Effector CD8-positive, alpha-beta T cell (primary cell): ENCODE measurements around the gene MARCHF9.
A peak's percentile ranks its signal among the peaks of the same experiment; 100 is the strongest.

Source experiments
- DNase-seq: peaks from one replicate; lab custom pipeline; 2025; lab: John Stamatoyannopoulos, UW

Gene MARCHF9

GRCh38 chr12:57753756-57754337 lies 1.1 kb upstream of the MARCHF9 start:
- no peak for DNase-seq

DNA sequence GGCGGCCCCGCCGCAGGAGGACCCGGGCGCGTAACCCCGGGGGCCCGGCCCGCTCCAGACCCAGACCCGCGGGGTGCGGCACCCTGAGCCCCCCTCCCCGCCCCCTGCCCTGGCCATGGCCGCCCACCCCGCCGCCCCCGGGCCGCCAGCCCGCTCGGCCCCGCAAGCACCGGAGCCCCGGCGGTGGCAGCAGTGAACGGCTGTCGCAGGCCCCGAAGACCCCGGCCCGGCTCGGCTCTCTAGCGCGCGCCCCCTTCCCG lies 221 bp downstream of the MARCHF9 start:
- no peak for DNase-seq

GRCh38 chr12:57755454-57756372 lies 810 bp downstream of the MARCHF9 start:
- peak; percentile 14 for DNase-seq

GRCh38 chr12:57756406-57757341 lies 1.8 kb downstream of the MARCHF9 start:
- peak; percentile 46 for DNase-seq

DNA sequence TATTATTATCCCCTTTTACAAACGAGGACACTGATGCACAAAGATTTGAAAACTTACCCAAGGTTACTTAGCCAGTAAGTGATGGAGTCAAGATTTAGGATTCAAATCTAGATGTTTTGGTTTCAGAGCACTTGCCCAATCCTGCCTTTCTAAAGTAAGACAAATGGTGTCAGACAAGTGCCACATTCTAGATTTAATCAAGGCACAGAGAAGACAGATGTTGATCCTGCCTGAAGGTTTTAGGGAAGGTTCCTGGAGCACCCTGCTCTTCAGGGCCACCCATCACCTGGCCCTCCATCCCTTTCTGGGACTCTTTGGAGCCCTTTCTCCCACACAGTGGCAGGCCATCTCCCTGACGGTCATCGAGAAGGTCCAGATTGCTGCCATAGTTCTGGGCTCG lies 2.9 kb downstream of the MARCHF9 start:
- no peak for DNase-seq

DNA sequence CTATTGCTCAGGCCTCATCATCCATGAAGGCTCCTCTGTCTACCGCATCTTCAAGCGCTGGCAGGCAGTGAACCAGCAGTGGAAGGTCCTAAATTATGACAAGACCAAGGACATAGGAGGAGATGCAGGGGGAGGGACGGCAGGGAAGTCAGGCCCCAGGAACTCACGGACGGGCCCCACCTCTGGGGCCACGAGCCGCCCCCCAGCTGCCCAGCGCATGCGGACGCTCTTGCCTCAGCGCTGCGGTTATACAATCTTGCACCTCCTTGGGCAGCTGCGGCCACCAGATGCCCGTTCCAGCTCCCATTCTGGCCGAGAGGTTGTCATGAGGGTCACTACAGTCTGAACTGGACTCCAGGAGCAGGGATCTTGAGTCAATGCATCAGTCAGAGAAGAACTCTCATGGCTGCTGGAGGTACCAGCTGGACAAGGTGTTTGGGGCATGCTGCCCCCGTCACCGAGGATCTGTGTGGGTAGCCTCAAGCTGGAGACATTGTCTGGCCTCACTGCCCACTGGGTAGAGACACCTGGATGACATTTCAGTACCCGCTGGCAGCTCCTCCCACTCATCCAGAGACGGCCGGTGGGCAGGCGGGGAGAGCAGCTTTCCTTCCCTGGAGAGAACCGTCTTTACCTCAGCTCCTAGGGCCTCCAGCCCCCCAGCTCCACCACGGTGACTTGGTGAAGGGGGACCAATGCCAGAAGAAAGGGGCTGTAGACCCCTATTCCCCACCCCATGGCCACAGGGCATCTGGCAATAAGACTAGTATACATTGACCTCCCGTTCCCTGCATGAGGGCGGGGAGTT lies 3.9 kb downstream of the MARCHF9 start:
- no peak for DNase-seq

DNA sequence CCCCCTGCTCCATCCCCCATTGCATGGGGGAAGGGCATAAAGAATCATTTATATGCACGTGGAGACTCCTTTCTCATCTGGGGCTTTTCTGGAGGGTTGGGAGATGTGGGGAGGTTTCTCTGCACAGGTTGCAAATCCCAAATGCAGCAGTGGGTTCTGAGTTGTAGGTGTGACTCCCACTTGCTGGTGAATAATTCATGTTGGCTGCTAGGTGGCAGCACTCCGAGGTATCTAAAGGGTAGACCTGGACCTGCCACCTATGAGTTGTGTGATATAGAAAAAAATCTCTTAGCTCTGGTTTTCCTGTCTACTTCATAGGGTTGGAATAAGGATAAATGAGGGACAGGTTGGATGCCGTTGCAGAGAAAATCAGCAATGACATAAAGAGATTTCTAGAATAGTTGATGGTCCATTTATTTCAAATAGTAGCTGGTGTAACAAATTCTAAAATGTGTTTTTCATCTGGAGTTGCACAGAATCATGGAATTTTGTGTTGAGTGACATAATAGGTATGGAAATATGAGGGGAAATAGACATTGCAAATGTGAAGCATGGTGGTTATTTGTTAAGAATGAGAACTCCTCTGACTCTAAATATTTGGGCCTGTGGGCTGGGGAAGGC lies 4.6 kb downstream of the MARCHF9 start:
- no peak for DNase-seq

GRCh38 chr12:57760347-57760982 lies 5.6 kb downstream of the MARCHF9 start:
- no peak for DNase-seq

- DNase-seq = no peak
Observed at GRCh38 chr12:57761391-57761998, 6.6 kb downstream of the MARCHF9 start.

DNA sequence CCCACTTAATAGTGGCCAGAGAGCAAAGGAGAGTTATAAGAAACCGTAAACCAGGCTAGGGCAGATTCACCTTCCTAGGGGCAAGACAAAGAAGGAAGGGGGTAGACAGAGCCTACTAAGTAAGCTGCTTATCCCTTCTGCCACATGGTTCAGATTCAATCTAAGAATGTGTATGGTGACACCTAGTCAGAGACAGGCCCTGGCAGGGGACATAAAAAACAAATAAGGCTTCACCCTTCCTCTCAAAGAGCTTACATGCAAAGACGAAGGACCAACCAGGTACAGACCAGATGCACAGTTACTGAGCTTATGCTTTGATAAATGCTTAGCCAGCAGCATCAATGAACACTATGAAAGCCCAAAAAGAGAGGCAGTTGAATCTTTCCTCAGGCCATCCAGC lies 7.6 kb downstream of the MARCHF9 start:
- DNase-seq = no peak

- DNase-seq = no peak
Observed at GRCh38 chr12:57763881-57764661, 9.2 kb downstream of the MARCHF9 start.

- no peak for DNase-seq
Observed at GRCh38 chr12:57764662-57765002, 9.7 kb downstream of the MARCHF9 start.

DNA sequence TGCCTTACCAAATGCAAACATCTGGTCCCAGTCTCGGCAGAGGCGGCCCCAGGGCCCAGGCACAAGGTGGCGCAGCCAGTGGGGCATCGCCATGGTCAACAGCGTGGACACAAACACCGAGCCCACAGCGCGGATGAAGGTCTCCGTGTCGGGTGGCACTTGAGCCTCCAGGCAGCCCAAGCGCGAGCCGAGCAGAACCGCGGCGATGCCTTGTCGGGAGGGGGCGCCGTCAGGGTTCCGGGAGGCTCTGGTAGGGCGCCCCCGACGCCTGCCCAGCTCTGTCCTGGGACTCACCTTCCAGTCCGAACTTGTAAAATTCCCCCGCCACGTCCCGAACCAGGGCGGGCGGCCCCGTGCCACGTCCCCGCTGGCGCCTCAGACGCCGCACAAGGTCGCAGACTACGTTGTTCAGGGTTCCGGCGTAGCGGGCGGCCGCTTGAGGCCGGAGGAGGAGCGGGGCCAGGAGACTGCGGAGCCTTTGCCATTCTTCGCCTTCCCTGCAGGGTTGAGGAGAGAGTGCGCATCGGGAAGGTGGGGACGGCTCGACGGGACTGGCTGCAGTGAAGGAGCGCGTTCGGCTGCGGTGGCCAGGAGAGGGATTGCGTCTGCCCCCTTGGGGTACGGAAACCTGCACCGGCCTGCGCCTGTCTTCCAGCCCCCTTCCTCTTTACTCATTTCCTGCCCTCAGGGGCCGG lies 10.2 kb downstream of the MARCHF9 start:
- DNase-seq = peak; percentile 15

DNA sequence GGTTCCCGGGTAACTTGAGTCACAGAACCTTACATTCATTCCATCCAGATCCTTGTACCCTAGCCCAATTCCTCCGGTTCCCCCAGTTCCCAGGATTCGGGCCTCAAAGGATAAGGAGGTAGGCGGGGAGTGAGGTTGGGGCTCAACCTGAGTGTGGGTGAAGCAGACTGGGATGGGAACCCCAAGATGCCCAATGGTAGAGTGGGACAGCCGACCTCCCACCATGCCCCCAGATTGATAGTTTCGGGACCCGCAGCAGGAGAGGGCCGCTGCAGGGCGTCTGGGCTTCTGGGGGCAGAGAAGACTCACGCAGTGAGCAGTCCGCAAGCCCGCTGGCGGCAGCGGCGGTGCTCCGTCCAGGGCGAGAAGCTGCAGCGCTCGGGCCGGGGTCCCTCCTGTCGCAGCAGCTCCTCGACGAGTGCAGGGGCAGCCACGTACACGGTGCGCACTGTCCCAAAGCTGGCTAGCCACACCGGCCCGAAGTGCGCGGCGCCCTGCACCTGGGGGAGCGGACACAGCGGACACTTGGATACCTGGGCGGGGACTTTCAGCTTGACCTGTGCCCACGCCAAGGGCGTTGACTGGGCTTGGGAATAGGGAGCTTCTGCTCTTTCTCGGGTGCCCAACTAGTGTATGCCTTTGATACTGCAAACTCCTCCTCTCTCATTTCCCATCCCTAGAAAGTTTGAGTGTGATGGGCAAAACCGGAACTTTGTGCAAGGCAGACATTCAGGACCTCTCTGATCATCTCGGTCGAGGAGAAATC lies 11.0 kb downstream of the MARCHF9 start:
- no peak for DNase-seq

GRCh38 chr12:57766464-57767304 lies 11.8 kb downstream of the MARCHF9 start, which contains the start of gene CYP27B1:
TSS of gene CYP27B1 (minus strand) at chr12:57767078. CDS start at chr12:57767041, 37 bp downstream.
- no peak for DNase-seq

- DNase-seq = no peak
Observed at GRCh38 chr12:57767305-57767698, 12.4 kb downstream of the MARCHF9 start.

GRCh38 chr12:57767876-57768275 lies 13.0 kb downstream of the MARCHF9 start:
- DNase-seq = no peak
